GM19351 (cell line): ENCODE data around the gene UQCC2.

ENCODE experiments used
- ATAC-seq: cut with Tn5 transposase; IDR thresholded peaks from one replicate; pipeline ENCODE4 v1.9.1; 2021; ENCODE audit warnings: mild to moderate bottlenecking, moderate library complexity; ENCODE audit not compliant: unreplicated experiment

Gene UQCC2

DNA sequence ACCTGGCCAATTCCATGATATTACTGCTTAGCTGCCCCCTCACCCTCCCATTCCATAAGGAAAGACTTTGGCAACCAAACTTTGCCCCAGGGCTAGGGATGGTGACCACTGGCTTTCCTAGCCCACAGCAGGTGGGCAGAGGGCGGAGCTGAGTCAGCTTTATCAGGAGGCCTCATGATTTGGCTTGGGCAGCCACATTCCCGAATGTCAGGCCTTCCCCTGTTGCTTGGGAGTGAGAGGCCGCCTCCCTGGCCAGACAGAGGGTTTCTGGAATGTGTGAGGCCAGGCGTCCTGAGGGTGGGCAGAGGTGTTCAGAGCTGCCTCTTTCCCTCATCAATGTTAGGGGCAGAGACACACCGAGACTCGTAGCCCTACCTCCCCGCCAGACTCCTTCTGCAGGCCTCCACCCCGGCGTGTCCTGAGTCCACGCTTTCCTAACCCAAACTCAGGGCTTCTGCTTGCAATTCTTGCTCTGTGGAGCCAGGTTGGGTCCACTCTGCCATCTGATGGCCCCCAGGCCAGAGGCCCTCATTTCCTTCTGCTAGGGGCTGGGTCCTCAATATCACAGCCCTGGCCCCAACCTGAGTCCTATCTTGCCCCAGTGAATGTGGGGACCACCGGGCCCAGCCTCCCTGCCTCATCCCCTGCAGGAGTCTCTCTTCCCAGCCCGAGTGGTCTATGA lies 19.3 kb downstream of the UQCC2 start:
- no peak for ATAC-seq

DNA sequence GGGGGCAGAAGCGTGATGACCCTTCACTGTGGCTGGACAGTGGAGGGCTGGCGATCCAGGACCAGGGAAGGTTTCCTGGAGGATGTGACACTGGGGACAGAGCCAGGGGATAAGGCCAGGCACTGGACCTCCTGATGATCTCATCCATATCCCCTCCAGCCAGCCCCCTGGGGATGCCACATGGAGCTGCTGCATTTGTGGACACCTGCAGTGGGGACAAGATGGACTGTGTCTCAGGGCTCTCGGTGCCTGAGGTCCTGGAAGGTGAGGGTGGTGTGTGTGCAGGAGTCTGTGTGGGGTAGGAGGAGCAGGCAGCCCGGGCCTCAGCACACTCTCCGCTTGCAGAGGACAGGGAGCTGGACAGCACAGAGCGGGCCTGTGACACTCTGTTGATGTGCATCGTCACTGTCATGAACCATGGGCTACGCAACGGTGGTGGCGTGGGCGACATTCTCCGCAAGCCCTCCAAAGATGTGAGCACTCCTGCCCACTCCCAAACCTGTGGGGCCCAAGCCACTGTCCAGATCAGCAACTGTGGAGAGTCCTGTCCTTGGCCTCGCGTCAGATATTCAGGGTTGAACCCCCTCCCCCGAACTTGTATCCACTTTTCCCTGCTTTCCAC lies 19.9 kb downstream of the UQCC2 start:
- no peak for ATAC-seq

DNA sequence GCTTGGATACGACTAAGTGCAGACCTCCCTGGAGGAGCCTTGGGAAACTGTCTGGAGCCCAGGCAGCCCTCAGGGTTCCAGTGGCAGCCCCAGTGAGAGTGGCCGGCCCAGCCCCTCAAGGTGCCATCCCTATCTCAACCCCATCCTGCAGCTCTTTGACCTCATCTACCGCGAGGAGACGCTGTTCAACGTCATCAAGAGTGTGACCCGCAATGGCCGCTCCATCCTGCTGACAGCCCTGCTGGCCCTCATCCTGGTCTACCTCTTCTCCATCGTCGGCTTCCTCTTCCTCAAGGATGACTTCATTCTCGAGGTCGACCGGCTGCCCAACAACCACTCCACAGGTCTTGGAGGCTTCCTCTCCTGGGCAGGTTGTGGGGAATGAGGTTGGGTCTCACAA lies 20.7 kb downstream of the UQCC2 start:
- no peak for ATAC-seq

DNA sequence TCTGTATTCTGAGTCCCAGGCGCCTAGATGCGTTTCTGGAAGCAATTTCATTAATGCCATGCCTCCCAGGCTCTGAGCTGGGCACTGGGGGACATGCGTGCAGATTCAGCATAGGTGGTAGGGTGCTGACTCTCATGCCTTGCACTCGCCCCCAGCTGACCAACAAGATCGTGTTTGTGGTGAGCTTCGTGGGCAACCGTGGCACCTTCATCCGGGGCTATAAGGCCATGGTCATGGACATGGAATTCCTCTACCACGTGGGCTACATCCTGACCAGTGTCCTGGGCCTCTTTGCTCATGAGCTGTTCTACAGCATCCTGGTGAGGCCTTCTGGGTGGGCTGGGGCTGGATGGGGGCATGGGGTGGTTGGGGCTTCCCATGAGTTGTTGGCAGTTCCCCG lies 21.6 kb downstream of the UQCC2 start:
- no peak for ATAC-seq

DNA sequence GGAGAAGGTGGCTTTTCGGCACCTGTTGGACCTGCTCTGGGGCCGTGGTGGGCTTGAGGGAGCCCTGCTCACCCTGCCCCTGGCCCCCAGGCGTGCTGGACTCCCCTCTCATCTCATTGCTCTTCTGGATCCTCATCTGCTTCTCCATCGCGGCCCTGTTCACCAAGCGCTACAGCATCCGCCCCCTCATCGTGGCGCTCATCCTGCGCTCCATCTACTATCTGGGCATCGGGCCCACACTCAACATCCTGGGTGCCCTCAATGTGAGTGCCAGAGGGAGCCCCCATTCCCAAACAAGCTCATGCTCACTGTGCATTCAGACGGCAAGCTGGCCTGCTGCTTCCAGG lies 22.4 kb downstream of the UQCC2 start:
- ATAC-seq, result no peak

DNA sequence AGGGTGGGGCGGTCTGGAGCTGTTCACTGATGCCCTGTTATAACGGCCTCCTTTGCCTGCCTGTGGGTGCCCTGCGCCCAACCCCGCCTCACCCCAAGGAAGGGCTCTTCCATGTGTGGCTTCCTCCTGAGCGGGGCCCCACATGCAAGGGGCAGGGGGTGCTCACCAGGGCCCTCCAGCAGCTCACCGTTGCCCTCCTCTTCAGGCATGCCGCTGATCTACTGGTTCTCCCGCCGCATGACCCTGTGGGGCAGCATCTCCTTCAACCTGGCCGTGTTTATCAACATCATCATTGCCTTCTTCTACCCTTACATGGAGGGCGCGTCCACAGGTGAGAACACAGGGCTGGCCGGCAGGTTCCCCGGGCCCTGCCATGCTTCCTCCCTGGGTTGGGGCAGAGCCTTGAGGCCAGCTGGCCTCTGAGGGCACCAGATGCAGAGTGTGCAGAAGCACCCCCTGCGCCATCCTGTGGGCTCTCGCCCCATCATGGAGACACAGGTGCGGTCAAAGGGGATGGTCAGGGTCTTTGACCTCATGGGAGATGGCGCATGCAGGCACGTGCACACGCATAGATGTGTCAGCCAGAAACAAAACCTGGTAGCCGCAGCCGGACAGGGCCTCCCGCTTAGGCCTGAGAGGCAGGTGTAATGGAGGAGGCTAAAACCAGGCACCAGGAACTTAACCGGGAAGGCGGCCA lies 22.9 kb downstream of the UQCC2 start:
- no peak for ATAC-seq

DNA sequence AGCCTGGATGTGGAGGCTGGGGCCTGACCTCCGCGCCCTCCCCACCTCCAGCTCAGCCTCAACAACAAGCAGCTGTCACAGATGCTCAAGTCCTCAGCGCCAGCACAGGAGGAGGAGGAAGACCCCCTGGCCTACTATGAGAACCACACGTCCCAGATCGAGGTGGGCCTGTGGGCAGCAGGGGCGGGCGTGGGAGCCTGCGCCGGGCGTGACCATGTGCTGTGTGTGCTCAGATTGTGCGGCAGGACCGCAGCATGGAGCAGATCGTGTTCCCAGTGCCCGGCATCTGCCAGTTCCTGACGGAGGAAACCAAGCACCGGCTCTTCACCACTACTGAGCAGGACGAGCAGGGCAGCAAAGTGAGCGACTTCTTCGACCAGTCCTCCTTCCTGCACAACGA lies 23.5 kb downstream of the UQCC2 start:
- ATAC-seq, result no peak

DNA sequence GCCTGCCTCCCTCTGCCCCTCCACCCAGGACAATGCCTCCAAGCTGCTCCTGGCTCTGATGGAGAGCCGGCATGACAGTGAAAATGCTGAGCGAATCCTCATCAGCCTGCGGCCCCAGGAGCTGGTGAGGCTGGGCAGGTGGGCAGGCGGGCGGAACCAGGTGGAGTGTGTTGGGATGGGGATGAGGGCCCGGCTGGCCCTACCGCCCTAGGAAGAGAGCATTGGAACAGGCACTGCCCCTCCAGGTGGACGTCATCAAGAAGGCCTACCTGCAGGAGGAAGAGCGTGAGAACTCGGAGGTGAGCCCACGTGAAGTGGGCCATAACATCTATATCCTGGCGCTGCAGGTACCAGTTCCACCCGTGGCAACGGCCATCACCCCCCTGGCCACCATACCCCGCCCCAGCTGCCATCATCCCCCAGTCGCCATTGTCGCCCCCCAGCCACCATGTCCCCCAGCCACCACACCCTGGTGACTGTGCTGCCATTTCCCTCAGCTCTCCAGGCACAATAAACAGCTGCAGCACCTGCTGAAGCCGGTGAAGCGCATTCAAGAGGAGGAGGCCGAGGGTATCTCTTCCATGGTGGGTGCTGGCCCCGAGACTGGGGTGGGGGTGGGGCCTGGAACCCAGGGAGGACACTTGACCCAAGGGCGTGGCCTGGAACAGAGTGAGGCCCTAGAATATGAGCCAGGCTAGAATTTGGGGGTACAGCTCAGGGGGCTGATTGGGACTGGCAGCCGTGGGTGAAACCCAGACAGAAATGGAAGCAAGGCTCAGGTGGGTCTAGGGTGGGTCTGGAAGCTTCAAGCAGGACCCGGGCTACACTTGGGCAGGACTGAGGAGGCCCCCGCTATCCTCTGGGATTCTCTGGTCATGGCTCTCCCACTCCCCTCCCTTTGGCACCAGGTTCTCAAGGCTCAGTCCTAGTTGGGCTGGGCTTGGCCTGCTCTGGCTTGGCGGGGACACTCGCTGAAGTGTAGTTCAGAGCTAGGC lies 24.2 kb downstream of the UQCC2 start:
- no peak for ATAC-seq

DNA sequence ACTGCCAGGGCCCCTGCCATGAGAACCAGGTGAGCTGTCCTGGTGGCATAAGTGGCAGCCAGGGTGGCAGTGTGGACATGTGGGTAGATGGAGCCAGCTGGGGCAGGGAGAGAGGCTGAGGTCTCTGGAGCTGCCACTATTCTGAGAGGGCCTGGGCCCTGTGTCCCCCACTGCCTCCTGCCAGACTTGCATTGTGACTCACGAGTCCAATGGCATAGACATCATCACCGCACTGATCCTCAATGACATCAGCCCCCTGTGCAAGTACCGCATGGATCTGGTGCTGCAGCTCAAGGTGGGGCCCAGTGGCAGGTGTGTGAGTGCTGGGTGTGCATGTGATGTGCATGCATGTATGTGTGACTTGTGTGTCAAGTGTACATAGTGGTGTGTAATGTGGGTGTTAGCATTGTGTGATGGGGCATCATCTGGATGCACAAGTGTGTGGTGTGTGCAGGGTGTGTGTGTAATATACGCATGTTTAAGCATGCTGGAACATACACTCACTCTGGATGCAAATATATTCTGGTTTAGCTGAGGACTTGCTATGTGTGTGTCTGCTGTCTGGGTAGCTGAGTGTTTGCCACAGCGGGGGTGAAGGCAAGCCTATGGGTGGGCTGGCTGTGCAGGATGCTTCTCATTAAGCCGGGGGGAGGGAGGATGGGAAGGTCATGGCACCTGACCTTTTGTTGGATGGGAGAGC lies 25.1 kb downstream of the UQCC2 start:
- no peak for ATAC-seq

DNA sequence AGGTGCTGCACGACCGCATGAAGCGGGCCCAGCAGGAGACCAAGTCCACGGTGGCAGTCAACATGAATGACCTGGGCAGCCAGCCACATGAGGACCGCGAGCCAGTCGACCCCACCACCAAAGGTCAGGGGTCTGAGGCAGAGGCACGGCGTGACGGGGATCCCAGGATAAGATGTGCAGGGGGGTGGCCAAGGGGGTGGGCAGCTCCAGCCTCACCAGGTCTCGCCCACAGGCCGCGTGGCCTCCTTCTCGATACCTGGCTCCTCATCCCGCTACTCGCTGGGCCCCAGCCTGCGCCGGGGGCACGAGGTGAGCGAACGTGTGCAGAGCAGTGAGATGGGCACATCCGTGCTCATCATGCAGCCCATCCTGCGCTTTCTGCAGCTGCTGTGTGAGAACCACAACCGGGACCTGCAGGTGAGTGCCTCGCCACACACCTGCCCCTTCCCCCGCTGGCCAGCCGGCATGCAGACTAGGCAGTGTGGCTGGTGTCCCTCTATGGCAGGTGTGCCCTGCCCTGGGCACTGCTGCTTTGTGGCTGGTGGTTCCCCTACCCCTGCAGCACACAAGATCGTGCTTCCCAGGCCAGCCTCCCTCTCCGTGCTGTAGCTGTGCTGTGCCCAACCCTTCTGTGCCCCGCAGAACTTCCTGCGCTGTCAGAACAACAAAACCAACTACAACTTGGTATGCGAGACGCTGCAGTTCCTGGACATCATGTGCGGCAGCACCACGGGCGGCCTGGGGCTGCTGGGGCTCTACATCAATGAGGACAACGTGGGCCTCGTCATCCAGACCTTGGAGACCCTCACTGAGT lies 25.9 kb downstream of the UQCC2 start:
- ATAC-seq, result no peak

DNA sequence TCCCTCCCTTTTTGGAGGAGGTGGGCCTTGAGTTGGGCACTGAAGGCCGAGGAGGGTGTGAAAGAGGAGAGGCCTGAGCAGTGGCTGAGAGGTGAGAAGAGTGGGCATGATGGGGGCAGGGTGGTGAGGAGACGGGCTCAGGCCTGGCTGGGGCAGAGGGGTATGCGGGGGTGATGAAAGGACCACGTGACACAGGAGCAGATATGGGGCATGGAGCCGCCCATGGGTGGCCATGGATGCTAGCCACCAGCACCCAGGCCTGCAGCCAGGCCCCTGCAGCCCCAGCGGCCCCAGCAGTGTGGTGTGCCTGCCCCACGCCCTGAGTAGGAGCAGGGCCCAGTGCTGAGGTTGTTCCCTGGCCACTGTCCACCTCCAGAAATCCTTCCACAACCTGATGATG lies 26.5 kb downstream of the UQCC2 start:
- no peak for ATAC-seq

DNA sequence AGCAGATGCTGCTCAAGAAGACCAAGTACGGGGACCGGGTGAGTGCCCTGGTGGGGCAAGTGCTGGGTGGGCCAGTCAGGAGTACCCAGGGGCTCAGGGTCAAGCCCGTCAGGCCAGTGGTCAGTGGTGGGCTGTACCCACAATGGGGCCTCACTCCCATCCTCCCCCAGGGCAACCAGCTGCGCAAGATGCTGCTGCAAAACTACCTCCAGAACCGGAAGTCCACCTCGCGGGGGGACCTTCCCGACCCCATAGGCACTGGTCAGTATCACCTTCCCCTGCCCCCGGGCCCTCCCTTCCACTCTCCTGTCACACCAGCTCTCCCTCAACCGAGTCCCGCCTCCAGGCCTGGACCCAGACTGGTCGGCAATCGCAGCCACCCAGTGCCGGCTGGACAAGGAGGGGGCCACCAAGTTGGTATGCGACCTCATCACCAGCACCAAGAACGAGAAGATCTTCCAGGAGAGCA lies 27.0 kb downstream of the UQCC2 start:
- ATAC-seq, result no peak

DNA sequence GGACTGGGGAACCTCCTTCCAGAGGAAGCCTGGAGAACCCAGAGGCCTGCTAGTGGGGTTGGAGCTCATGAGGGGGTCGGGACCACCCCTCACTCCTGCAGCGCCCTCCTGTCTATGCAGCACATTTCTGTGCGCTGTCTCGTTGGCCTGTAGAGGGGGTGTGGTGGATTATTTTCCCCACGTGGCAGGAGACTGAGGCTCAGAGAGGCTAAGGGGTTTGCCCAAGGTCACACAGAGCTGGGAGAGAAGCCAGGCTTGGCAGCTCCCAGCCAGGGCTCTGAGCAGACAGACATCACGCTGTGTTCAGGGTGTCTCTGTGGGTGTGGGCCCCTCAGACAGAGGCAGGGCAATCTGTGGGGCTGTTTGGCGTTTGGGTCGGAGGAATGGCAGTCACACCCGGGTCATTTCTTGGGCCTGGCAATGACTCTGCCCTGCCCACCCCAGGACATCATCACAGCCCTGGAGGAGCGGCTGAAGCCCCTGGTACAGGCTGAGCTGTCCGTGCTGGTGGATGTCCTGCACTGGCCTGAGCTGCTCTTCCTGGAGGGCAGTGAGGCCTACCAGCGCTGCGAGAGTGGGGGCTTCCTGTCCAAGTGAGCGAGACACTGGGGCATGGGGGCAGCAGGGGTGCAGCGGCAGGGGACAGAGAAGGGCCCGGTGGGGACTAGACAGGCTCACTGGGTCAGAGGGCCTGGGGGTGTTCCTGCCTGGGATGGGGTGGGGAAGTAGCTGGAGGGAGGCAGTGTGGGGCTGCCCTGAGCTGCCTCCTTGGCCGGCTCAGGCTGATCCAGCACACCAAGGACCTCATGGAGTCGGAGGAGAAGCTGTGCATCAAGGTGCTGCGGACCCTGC lies 27.7 kb downstream of the UQCC2 start:
- no peak for ATAC-seq

DNA sequence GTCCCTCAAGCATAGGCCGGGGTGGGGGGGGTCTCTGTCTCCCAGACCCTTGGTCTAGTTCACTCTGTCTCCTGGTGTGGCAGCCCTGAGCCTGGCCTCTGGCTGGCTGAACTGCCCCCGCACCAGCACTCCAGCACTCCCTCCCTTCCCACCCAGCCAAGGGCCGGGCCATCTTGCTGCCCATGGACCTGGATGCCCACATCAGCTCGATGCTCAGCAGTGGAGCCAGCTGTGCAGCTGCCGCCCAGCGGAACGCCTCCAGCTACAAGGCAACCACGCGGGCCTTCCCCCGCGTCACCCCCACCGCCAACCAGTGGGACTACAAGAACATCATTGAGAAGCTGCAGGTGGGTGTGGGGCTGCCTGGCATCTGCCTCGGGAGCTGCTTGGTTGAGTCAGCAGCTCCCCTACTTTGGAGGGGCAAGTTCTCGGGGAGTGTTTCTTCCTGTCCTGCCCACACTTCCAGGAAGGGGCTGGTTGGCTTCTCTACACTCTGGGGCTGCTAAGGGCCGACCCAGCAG lies 28.4 kb downstream of the UQCC2 start:
- ATAC-seq, result no peak

DNA sequence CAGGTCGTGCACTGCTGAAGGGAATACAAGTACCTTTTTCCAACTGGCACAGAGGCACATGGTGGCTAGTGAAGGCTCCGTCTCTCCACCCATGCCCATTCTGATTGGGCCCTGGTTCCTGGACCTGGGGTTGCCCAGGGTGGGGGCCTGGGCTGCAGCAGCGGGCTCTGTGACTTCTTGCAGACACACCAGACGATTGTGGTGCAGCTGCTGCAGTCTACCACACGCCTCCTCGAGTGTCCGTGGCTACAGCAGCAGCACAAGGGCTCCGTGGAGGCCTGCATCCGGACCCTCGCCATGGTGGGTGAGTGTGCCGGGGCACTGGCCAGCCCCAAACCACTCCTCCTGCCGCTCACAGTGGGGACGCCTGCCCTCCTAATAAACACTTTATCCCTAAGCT lies 29.2 kb downstream of the UQCC2 start:
- no peak for ATAC-seq

DNA sequence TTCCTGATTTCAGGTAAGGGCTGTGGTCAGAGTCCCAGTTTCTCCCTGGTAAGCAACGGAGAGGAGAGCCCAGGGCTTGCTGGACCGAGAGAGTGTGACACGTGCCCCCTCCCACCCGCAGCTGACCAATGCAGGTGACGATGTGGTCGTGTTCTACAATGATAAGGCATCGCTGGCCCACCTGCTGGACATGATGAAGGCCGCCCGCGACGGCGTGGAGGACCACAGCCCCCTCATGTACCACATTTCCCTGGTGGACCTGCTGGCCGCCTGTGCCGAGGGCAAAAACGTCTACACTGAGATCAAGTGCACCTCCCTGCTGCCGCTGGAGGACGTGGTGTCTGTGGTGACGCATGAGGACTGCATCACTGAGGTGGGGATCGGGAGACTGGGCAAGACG lies 31.7 kb downstream of the UQCC2 start:
- no peak for ATAC-seq

DNA sequence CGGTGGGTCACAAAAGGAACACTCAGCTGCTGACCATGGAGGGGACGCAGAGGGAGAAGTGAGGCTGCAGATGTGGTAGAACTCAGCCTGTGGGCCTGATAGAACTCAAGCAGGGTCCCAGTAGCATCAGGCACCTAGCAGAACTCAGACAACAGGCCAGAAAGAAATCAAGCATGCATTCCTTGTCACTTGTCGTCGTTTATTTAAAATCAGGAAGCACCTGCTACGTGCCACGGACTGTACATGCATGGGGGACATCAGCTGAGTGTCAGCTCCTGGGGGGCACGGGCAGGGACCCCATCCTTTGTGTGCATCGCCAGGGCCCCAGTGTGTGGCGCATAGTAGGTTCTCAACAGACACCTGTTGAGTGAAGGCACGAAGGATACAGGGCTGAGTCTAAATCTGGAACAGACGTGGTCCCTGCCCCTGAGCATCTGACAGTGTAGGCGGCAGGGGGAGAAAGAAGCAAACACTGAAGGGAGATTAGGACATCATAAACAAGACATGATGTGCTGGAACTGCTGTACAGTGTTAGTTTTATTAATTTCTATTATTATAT lies 32.5 kb downstream of the UQCC2 start:
- ATAC-seq, result no peak

DNA sequence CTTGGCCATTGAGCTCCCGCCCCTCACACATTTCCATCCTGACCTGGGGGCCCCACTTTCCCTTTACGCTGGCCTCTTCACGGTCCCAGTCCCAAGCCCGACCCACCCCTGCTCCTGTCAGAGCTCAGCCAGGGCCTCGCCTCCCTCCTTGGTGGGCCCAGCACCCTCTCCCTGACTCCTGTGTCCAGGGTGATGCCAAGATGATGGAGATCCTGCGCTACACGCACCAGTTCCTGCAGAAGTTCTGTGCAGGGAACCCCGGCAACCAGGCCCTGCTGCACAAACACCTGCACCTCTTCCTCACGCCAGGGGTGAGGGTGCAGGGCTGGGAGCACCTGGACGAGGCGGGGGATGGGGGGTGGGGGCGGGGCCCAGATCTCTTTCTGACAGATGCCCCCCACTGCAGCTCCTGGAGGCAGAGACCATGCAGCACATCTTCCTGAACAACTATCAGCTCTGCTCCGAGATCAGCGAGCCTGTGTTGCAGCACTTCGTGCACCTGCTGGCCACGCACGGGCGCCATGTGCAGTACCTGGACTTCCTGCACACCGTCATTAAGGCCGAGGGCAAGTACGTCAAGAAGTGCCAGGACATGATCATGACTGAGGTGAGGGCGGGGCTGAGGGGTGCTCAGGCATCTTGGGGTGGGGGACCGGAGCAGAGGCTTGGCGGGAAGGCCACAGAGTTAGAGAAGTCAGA lies 33.1 kb downstream of the UQCC2 start:
- ATAC-seq, result no peak
